Occipital lobe (tissue), 3 donors: Measurements from ENCODE around the gene IARS2. TPM values are rescaled to one million over a fixed set of nuclear protein-coding genes. Genes with fewer than 3 reads are reported as not detected.
"Not testable (repeated sequence)": the region's sequence is repeated elsewhere in the genome, so short reads cannot be mapped to it uniquely, and the experiment has no call there.

Experiments
- DNase-seq: peaks from one replicate; lab custom pipeline; 2025; lab: John Stamatoyannopoulos, UW
- small RNA-seq: library from RNA; depleted of rRNA; stranded (forward); fragments of <200 nt; gene quantifications from one replicate; pipeline ENCODE3, GENCODE V24; 2014
- total RNA-seq: library from RNA; depleted of rRNA; stranded (reverse); fragments of >200 nt; gene quantifications from one replicate; pipeline ENCODE4 v1.2.3, GENCODE V29; 2014

IARS2 gene
- total RNA-seq, 1 donor from 2014 or later: 71.4 TPM

DNA sequence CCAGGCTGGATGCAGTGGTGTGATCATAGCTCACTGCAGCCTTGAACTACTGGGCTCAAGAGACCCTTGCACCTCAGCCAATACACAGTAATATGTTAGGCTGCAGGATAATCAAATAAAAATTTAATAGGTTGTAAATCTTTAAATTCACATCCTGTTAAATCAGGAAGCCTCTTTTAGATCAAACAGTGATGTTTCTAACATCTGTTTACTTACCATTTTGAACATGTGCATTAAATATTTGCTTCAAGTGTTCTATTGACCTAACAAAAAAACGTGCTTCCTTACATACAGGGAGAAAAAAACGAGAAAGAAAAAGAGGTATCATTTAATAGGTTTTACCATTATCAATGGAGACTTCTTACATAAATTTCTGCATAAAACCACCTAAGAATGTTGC, 70.6 kb downstream of the IARS2 start:
- no peak for DNase-seq

GRCh38 chr1:220166853-220167252, 72.9 kb downstream of the IARS2 start:
- no peak for DNase-seq

GRCh38 chr1:220169887-220170286, 76.0 kb downstream of the IARS2 start:
- DNase-seq: not testable (repeated sequence)

DNA sequence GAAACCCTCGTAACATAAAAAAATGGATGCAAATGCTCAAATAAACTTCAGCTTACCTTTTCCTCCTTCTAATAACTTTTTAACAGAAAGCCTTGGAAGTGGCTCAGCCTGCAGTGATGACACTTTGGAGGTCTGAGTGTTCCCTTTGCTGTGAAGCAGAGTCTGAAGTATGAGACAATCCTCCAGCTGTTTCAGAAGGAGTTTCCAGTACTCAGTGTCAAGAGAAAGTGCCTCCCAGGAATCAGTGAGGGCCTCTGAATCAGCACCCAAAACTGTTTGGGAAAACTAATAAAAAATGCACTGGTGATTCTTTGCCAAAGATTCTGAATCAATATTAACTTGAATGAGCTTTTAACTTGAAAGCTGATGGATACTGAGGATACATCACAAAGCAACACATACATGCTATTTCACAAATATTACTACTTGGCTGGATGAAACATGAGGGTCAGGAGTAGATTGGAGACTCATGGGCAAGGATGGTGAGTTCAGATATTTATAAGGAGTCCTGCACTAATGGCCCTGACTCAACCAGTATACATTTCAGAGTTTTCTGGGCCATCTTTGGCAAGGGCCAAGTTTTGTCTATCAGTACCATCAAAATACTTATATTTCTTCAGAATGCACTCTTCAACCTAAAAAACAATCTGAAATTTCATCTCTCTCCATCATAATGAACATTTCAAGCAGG, 77.0 kb downstream of the IARS2 start:
- no peak for DNase-seq

GRCh38 chr1:220176540-220176939, 82.6 kb downstream of the IARS2 start:
- no peak for DNase-seq

DNA sequence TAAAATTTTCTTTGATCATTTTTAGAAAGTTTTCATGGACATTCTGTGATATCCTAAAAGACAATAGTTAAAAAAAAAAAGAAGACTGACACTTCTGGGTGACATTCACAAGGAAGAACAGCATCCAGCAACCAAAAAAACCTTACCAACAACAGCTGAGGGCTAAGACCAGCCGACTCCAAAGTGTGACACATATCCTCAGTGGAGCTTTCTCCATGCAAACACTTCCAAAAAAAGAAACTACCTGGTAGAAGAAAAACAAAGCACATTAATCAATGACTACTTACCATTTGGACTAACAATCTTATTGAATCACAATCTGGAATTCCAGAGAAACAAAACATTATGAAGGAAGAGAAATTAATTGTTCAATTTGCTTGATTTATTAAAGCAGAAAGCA, 88.2 kb downstream of the IARS2 start:
- no peak for DNase-seq

GRCh38 chr1:220182656-220183055, 88.7 kb downstream of the IARS2 start:
- DNase-seq: no peak

GRCh38 chr1:220184506-220184905, 90.6 kb downstream of the IARS2 start:
- DNase-seq: no peak

DNA sequence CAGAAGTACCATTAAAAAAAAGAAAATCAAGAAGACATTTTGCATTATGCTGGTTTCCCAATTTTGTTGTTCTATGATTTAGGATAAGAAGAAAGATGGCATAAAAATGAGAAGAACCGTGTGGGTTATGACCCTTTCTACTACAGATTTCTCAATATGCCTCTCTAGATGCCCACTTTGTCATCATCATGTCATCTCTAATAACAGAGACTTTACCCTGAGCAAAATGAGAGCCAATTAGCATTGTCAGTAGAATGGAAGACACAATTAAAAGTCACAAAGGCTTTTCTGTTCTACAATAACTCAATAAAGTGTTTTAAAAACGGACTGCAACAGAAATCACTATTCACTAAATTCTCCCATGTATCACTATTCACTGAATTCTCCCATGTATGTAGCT, 92.8 kb downstream of the IARS2 start:
- no peak for DNase-seq

GRCh38 chr1:220188538-220188937, 94.6 kb downstream of the IARS2 start:
- DNase-seq: no peak

DNA sequence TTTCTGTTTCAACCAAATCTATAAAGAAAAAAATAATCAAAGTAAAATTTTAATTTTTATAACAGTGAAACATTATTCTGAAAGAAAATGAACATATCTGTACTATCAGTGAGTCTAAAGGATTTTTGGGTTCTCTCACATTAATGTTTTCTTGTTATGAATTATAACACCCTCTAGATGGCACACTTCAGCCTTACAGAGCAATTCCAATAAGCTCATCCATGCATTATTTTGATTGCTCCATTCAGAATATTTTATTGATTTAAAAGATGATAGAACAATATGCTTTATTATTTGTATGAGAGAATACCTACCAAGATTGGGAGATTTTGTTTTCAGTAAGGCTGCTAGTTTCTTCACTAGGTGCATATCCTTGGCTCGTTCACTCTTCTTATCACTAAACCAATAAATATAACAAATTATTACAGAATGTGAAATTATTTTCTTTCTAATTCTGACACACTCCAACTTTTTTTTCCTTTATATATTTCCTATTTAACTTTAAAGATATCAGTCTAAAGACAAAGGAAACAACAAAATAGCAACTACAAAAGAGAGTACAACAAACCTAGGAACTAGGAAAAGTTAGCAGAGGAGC, 95.9 kb downstream of the IARS2 start:
- DNase-seq: no peak

- no peak for DNase-seq
Measured at GRCh38 chr1:220195701-220196100, 101.8 kb downstream of the IARS2 start.

Small RNA genes lying within 50 kb of the gene (small RNA-seq; reads per million reads assigned to genes)
- gene MIR194-1: not detected
- gene MIR215: 1.6 reads per million, percentile 81 among the genes with 10 or more reads in this experiment

Other genes with a start within 250 kb of the IARS2 start
- gene SLC30A10, start 165.6 kb upstream of the IARS2 start, total RNA-seq: 16.5 TPM
- gene EPRS1, start 47.6 kb upstream of the IARS2 start, total RNA-seq: 174 TPM
- gene BPNT1, start 4.3 kb upstream of the IARS2 start, total RNA-seq: 23.2 TPM
- gene RAB3GAP2, start 178.3 kb downstream of the IARS2 start, total RNA-seq: 38.7 TPM